ENCODE measurements around the gene BCAR1. TPM values are rescaled to one million over a fixed set of nuclear protein-coding genes. Genes with fewer than 3 reads are reported as not detected.

The BCAR1 gene
- total RNA-seq, 6 donors from 2014 or later: 32.9 to 87.2 (median 61.7) TPM

DNA sequence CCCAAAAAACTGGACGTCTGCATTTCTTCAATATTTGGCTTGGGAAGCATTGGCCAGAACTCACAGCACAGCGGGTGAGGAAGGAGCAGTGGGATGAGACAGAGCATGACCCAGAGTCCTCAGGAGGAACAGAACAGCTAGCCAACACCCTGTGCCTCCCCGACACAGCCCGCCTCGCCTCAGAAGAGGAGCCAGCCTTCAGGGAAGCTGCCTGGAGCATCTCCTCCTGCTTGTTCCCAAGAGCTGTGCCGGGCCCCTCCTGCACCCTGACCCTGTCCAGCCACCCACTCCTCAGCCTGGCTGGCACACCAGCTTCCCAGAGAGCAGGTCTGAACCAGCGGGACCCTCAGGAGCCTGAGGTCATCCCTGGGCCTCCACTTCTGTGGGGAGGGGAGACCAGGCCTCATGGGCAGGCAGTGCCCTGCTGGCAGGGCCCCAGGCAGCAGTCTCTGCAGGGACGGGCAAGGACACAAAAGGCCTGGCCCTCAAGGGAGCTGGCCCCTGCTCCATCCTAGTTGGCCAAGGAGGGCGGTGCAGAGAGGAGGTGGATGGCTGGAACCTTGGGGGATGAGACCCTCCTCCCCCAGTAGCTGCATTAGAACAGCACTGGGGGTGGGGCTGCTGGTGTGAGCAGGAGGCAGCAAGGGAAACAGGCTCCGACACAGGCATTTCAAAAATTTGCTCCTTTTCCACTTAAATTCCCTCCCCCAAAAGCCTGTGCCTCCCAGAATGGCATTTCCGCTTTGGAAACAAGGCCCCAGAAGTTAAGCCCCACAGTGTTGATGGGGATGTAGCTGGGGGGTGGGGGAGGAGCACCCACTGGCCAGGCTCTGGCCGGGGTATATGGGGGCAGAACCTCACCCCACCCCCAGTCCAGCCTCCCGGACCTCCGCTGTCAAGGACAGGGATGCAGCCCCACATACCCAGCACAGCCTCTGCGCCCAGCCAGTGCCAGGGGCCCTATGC lies 1.8 kb upstream of the BCAR1 start:
- Histone ChIP-seq H3K36me3 (no peaks in the 10 kb centered on the region), H3K27me3 (peaks cover 0 to 6% (median 0%) of the 10 kb centered on the region in 4 donors), H3K9me3 (no peaks in the 10 kb centered on the region), H3K4me1 (peaks cover 87 to 91% (median 89%) of the 10 kb centered on the region in 4 donors), H3K27ac (peak overlapping the region; percentile 80 to 95 (median 90)), H3K4me3 (no peak overlapping the region)
- no peak for DNase-seq
- TF ChIP-seq EP300 (IDR thresholded peaks at IDR 0.05): no peak
- no peak for TF ChIP-seq POLR2A (IDR thresholded peaks at IDR 0.05)
- TF ChIP-seq, protein P1, sequence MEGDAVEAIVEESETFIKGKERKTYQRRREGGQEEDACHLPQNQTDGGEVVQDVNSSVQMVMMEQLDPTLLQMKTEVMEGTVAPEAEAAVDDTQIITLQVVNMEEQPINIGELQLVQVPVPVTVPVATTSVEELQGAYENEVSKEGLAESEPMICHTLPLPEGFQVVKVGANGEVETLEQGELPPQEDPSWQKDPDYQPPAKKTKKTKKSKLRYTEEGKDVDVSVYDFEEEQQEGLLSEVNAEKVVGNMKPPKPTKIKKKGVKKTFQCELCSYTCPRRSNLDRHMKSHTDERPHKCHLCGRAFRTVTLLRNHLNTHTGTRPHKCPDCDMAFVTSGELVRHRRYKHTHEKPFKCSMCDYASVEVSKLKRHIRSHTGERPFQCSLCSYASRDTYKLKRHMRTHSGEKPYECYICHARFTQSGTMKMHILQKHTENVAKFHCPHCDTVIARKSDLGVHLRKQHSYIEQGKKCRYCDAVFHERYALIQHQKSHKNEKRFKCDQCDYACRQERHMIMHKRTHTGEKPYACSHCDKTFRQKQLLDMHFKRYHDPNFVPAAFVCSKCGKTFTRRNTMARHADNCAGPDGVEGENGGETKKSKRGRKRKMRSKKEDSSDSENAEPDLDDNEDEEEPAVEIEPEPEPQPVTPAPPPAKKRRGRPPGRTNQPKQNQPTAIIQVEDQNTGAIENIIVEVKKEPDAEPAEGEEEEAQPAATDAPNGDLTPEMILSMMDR (IDR thresholded peaks at IDR 0.05): no peak
- TF ChIP-seq POLR2AphosphoS5 (IDR thresholded peaks at IDR 0.05): no peak
- 58 to 72% methylated on average over 12 to 14 of the region's 15 CpGs for WGBS, 2 donors
- ATAC-seq (ENCODE audit: low FRiP score in 2 of 2): peak in 1 of 2 donors; percentile 45

DNA sequence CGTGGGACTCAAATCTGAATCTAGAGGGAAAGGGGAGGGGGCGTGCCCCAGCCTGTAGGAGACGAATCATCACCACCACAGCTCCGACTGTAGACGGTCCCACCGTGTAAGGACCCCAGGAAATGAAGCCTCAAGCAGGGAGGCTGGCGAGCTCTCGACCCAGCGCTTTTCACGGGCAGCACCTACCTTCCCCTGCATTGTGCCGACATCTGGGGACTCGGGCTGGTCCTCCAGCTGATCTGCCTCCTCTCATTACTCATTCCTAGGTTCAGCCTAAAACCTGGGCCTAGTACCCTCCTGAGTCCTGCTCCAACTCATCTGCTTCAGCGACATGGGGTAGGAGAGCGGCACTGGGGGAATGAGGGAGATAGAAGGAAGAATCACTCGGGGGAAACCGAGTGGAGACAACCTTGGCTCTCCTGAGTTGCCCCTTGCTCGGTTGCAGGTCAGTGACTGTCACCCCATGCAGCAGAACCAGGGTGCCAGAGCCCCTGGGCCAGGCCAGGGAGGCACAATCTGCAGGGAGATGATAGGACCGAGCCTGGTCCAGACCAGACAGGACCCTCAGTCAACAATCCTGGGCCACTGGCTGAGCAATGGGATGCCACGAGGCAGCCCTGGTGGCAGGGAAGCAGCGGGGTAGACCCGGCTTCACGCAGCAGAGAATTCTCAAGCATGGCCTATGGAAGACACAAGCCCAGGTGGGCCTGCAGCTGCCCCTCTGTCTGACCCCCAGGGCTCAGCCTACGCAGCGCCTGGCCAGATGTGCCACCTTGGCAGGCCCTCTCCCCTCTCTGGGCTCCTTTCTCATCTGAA lies 833 bp upstream of the BCAR1 start:
- DNase-seq (no peak), ATAC-seq (ENCODE audit: low FRiP score in 2 of 2) (no peak)
- peaks cover 86 to 91% (median 89%) of the 10 kb centered on the region in 4 donors for H3K4me1 ChIP-seq
- peak overlapping the region in 3 of 4 donors; percentile 76 to 87 (median 81) for H3K4me3 ChIP-seq
- H3K9me3 ChIP-seq: no peaks in the 10 kb centered on the region
- H3K27me3 ChIP-seq: peaks cover 0 to 6% (median 0%) of the 10 kb centered on the region in 4 donors
- 61 to 76% methylated on average over 17 to 24 of the region's 24 CpGs for whole genome bisulfite sequencing, 2 donors
- TF ChIP-seq POLR2A (IDR thresholded peaks at IDR 0.05) (no peak), EP300 (IDR thresholded peaks at IDR 0.05) (no peak), POLR2AphosphoS5 (IDR thresholded peaks at IDR 0.05) (no peak)
- TF ChIP-seq, protein P1 (IDR thresholded peaks at IDR 0.05): no peak
- no peaks in the 10 kb centered on the region for H3K36me3 ChIP-seq
- peak overlapping the region; percentile 80 to 95 (median 90) for H3K27ac ChIP-seq

DNA sequence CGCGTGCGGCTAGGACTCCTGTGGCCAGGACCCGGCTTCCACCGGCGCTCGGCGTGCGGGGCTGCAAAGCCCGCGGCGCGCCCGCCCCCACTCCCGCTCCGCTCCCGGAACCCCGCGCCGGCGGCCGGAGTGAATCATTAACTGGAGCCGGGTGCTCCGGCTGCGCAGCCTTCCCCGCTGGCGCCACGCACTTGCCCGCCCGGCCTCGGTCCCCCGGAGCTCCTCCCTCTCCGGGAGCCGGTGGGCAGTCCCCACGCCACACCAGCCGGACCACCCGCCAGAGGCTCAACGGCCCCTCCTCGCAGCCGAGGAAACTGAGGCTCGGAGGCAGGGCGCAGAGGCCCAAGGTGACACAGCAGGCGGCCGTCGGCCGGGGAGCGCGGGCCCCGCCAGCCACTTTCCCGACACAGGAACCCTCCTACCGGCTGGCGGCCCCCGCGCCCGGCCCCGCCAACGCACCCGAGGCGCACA lies 580 bp downstream of the BCAR1 start:
- ATAC-seq (ENCODE audit: low FRiP score in 2 of 2) (peak in 1 of 2 donors; percentile 58), DNase-seq (peak in 1 of 2 donors; percentile 92)
- Histone ChIP-seq H3K27ac (peak overlapping the region; percentile 80 to 95 (median 93)), H3K27me3 (peaks cover 0 to 6% (median 0%) of the 10 kb centered on the region in 4 donors), H3K9me3 (no peaks in the 10 kb centered on the region), H3K4me1 (peaks cover 86 to 91% (median 89%) of the 10 kb centered on the region in 4 donors), H3K4me3 (peak overlapping the region; percentile 56 to 87 (median 78)), H3K36me3 (no peaks in the 10 kb centered on the region)
- TF ChIP-seq EP300 (IDR thresholded peaks at IDR 0.05) (no peak), POLR2AphosphoS5 (IDR thresholded peaks at IDR 0.05) (no peak), POLR2A (IDR thresholded peaks at IDR 0.05) (no peak)
- TF ChIP-seq, protein P1 (IDR thresholded peaks at IDR 0.05): no peak
- WGBS, 2 donors: 2% methylated on average over 11 to 30 of the region's 59 CpGs

DNA sequence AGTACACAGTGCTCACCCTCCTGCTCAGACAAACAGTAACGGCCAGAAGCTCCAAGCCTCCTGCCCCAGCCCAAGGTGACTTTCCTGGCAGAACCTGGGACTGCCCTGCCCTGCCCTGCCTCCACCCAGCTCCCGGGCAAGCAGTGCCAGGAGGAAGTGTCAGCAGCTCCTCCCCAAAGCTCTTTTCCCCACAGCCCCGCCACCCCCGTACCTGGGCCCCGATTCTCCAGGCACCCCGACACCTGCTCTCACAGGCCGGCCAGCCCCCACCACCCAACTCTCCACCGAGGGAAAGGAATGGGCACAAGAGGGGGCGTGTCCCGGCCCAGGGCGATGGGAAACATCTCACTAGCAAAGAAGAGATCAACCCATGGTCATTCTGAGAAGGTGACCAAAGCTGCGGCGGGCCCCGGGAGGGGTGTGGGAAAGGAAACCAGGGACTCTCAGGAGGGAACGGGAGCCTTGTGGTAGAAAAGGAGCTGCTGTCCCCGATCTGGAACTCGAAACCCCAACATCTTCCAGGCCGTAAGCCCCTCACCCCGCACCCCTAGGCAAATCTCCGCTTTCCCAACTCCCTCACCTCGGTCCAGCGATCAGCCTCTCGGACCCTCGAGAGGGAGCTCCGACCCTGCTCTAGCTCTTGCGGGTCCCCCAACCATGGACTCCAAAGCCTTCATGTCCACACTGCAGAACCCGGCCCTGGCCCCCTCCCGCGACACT lies 1.2 kb downstream of the BCAR1 start:
- Histone ChIP-seq H3K4me3 (peak overlapping the region; percentile 56 to 87 (median 78)), H3K4me1 (peaks cover 86 to 91% (median 89%) of the 10 kb centered on the region in 4 donors), H3K9me3 (no peaks in the 10 kb centered on the region), H3K27ac (peak overlapping the region; percentile 80 to 95 (median 93)), H3K27me3 (peaks cover 0 to 6% (median 0%) of the 10 kb centered on the region in 4 donors), H3K36me3 (no peaks in the 10 kb centered on the region)
- ATAC-seq (ENCODE audit: low FRiP score in 2 of 2) (peak in 1 of 2 donors; percentile 1), DNase-seq (peak in 1 of 2 donors; percentile 81)
- TF ChIP-seq EP300 (IDR thresholded peaks at IDR 0.05): no peak
- TF ChIP-seq, protein P1 (IDR thresholded peaks at IDR 0.05): no peak
- no peak for TF ChIP-seq POLR2A (IDR thresholded peaks at IDR 0.05)
- TF ChIP-seq POLR2AphosphoS5 (IDR thresholded peaks at IDR 0.05): no peak
- 2 to 6% methylated on average over 12 to 26 of the region's 29 CpGs for WGBS, 2 donors
